Left cardiac atrium (tissue), 4 donors: ENCODE measurements around the gene BBC3. TPM values are rescaled to one million over a fixed set of nuclear protein-coding genes. Genes with fewer than 3 reads are reported as not detected.
A peak's percentile ranks its signal among the peaks of the same experiment; 100 is the strongest.
"Not testable (repeated sequence)": the region's sequence is repeated elsewhere in the genome, so short reads cannot be mapped to it uniquely, and the experiment has no call there.

ENCODE experiments used
- ATAC-seq, 2 donors: fragments of 200-7000 bp; cut with Tn5 transposase; one replicate each; pipeline ENCODE4 v1.9.1; 2020; ENCODE audit warnings: mild to moderate bottlenecking in 2 of 2, moderate library complexity in 2 of 2
- DNase-seq: peaks from one replicate; pipeline ENCODE4 v3.0.0-alpha.2; 2020
- intact Hi-C, 2 donors: fragments of 100-400 bp; cut with DNase I; formaldehyde crosslinking; loops; one replicate each; pipeline versions ENCODE4 v1.14.1 to v1.15.1; 2022 to 2023
- total RNA-seq, 2 donors: library from RNA; stranded (reverse); fragmentation: NEBNext Ultra II Directional; extraction: Animal tissue kit (Norgen Biotek cat#: 25700); gene quantifications; one replicate each; pipeline ENCODE4 v1.2.1, GENCODE V29; 2021
- donor health status: DM: no; HTN: yes; CAD: no.
- donor health status: DM: no; HTN: yes; CAD: no; lungs with severe emphysema.
- donor health status: DM: yes; HTN: yes; CAD: no.
- donor health status: Dilated cardiomyopathy.

BBC3 gene
- total RNA-seq, 2 donors from 2014 or later = 2.9 to 4.1 TPM

- ATAC-seq = no peak
- intact Hi-C loops = no loop called here
- DNase-seq = no peak
Measured at GRCh38 chr19:47260476-47260875, 29.5 kb upstream of the BBC3 start.

- ATAC-seq (no peak), DNase-seq (no peak)
- intact Hi-C loops = no loop called here
Measured at GRCh38 chr19:47258895-47259555, 28.0 kb upstream of the BBC3 start.

- intact Hi-C loops = no loop called here
- DNase-seq (no peak), ATAC-seq (no peak)
Measured at GRCh38 chr19:47258434-47258833, 27.4 kb upstream of the BBC3 start.

DNA sequence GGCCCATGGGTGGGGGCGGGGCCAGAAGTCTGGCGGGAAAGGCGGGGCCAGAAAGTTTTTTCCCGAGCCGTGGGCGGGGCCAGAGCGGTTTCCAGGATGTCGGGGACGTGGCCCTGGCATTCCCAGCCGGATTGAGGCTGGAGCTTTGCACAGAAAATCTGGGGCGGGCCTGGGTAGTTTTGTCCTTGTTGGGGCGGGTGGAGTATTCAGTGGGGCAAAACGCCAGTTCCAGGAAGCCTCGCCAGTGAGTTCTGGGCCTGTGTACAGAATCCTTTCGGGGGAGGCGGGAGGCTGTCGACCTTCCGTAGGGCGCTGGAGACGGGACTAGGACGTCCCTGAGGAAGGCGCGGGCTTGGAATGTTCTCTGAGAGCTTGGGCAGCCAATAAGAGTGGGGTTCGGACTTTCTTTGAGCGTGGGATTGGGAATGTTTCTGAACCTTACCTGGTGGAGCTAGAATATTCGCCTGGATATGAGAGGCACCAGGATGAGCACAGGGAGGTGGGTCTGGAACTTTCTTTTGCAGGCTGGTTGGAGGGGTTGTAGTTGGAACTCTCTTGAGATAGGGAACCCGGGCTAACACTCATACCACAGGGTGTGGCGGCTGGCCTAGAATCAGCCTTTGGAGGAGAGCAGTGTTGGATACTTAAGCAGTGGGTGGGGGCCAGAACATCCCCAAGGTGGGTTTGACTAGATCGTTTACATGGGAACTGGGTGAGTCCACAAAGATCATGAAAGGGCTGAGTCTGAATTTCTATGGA, 26.6 kb upstream of the BBC3 start:
- peak; percentile 52 for DNase-seq
- intact Hi-C loops = no loop called here
- ATAC-seq = peak in 1 of 2 donors; percentile 0

DNA sequence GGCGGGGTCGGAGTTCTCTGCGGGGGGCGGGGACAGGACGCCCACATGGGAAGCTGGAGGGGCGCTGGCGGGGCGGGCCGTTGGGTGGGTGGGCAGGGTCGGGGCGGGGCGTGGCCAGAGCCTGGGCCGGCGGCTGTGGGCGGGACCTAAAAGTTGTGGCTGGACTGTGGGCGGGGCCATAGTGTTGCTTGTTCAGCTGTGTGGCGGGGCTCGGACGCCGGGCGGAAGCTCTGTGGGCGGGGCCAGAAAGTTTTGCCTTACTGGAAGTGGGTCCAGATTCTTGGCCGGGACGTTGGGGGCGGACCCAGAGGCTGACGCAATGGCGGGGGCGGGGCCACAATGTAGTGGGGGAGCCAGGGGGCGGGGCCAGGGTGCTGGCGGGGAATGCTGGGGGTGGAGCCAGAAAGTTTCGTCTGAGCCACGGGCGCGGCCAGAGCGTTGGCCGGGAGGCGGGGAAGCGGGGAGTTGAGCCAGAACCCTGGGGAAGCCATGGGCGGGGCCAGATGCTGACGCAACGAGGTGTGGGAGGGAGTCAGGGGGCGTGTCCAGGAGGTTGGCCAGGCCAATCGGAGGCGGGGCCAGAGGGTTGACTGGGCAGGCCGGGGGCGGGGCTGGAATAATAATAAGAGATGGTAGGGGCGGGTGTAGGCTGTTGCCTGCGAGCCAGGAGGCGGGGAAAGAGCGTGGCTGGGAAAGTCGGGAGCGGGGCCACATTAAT, 25.9 kb upstream of the BBC3 start:
- intact Hi-C loops = no loop called here
- peak; percentile 85 to 89 for ATAC-seq
- peak; percentile 100 for DNase-seq

- DNase-seq = peak; percentile 97
- peak; percentile 71 to 74 for ATAC-seq
- intact Hi-C loops = no loop called here
Measured at GRCh38 chr19:47255879-47256692, 25.1 kb upstream of the BBC3 start, which contains the start of gene CCDC9. Gene CCDC9 (plus strand): TSS chr19:47256525. CDS start chr19:47258401, 1,876 bp downstream.

GRCh38 chr19:47253970-47254369, 23.0 kb upstream of the BBC3 start:
- no peak for ATAC-seq
- DNase-seq = no peak
- intact Hi-C loops = no loop called here

GRCh38 chr19:47253467-47253881, 22.5 kb upstream of the BBC3 start:
- intact Hi-C loops = no loop called here
- no peak for ATAC-seq
- no peak for DNase-seq

GRCh38 chr19:47253016-47253415, 22.0 kb upstream of the BBC3 start:
- ATAC-seq, DNase-seq, intact Hi-C loops: not testable (repeated sequence)

DNA sequence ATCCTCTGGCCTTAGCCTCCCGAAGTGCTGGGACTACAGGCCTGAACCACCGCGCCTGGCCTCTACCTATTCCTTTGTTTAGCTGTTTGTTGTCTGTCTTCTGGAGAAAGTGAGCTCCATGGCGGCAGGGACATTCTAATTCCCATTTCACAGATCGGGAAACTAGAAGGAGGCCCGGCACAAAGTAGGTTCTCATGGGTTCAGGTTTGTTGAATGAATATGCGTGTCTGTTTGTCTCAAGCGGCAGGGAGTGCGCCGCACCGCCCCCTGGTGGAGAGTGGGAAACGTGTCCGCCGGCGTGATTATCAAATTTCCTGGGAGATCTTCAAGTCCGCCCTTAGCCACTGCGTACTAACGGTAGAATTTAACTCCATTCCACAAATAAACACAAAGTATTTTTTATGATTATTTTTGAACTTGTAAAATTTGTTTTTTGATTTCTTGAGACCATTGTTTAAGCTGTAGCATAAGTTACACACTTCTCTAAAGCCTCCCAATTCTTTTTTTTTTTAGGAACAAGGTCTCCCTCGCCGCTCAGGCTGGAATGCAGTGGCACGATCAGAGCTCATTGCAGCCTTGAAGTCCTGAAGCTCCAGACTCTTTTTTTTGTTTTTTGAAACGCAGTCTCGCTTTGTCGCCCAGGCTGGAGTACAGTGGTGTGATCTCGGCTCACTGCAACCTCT, 16.4 kb upstream of the BBC3 start:
- peak; percentile 83 for DNase-seq
- intact Hi-C loops = no loop called here
- no peak for ATAC-seq

DNA sequence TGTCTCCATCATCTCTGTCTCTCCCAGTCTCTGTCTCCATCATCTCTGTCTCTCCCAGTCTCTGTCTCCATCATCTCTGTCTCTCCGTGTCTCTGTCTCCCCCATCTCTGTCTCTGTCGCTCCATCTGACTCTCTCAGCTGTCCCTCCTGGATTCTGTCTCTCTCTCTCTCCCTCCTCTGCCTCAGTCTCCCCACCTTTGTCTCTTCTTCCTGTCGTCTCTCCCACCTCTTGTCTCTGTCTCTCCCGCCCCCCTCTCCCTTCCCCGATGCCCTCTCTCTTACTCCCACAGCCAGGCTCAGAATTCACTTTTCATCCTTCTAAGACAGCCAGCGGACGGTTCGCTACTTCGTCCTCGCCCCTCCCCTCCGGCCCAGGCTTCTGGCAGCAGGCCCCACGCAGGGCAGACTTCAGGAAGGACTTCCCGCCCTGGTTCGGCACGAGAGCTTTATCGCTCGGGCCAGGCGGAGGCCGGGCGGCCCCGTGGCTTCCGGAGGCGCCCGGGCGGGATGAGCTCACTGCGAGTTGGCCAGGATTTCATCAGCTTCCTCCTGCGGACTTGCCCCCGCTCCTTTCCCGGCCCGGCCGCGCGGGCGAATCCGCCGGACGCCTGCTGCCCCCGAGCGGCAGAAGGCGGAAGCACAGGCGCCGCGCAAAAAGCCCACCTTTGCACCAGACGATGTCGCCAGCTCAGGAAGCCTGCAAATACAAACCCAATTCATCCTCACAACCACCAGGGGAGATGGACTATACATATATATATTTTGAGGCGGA, 13.0 kb upstream of the BBC3 start:
- DNase-seq = peak; percentile 95
- intact Hi-C loops = loop anchor here (1.0 to 2.0 kb wide), 3 partner anchors 34 to 95 kb away; no protein-coding TSS in a partner anchor
- ATAC-seq = peak; percentile 92 to 93

- ATAC-seq = peak in 1 of 2 donors; percentile 1
- intact Hi-C loops = no loop called here
- no peak for DNase-seq
Measured at GRCh38 chr19:47243364-47243775, 12.4 kb upstream of the BBC3 start.

DNA sequence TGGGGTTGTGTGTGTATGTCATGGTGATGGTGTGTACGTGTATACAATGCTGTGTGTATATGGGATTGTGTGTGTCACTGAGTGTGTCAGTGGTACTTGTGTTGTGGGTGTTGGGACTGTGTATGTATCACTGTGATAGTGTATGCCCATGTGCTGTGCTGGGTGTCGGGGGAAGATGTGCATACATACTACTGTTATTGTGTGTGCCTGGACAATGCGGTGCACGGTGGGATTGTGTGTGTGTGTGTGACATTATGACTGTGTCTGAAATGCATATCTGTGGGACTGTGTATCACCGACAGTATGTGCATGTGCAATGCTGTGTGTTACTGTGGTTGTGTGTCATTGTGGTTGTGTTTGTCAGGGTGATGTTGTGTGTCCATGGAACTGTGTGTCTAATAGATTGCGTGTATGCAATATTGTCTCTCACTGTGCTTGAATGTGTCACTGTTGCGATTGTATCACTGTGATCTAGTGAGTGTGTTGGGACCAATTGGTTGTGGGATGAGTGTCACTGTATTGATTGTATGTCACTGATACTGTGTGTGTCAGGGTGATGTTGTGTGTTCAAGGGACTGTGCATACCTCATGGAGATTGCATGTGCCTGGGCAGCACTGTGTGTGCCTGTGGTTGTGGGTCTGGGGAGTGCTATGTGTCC, 11.0 kb upstream of the BBC3 start:
- ATAC-seq (no peak), DNase-seq (no peak)
- intact Hi-C loops = no loop called here

DNA sequence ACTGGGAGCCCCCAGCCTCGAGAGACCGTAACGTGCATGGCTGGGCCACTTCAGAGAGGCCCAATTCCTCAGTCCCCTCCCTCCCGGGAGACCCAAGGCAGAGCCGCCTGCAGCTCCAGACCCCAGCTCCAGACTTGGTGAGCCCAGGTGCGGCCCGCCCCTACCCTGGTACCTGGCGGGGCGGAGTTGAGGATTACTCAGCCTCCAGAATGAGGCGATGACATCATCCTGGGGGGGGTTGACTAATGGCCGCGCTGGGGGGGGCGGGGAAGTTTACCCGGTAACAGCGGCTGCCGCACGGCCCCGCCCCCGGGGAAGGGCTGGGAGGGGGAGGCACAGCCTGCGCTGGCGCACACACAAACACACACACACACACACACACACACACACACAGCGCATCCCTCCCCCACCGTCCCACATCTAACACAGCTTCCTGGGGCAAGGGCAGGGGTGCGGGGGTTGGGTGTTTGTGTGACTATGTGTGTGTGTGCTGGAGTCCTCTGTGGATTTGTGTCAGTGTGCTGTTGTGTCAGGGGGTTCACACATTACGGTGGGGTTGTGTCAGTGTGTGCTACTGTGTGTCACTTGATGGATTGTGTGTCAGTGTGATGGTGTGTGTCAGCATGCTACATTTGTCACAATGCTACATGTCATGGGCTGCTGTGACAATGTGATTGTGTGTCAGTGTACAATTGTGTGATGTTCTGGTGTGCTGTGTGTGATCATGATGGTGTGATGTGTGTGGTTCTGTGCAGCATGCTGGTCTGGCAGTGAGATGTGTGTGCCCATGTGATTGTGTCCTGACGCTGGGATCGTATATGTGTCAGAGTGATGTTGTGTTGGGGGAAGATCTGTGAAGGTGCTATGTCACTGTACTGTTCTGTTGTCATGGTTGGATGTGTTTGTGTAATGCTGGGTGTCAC, 10.3 kb upstream of the BBC3 start:
- peak; percentile 13 to 40 for ATAC-seq
- intact Hi-C loops = no loop called here

GRCh38 chr19:47240556-47240955, 9.6 kb upstream of the BBC3 start:
- intact Hi-C loops = no loop called here
- DNase-seq (no peak), ATAC-seq (no peak)

More for the DNA sequence above, 10.3 kb upstream of the BBC3 start:
- DNase-seq = peak; percentile 79

GRCh38 chr19:47239610-47240296, 8.8 kb upstream of the BBC3 start:
- peak; percentile 57 for DNase-seq
- intact Hi-C loops = no loop called here

More at GRCh38 chr19:47239610-47240296, 8.8 kb upstream of the BBC3 start:
- peak; percentile 11 to 53 for ATAC-seq
